Measurements from ENCODE around the gene NCKAP5. TPM values are rescaled to one million over a fixed set of nuclear protein-coding genes. Genes with fewer than 3 reads are reported as not detected.

NCKAP5 gene
- total and polyA plus RNA-seq, 2 of the 8 experiments (the other 6 are each of a cell fraction or from before 2014, with no cell fraction given): 0.27 to 0.86 TPM

DNA sequence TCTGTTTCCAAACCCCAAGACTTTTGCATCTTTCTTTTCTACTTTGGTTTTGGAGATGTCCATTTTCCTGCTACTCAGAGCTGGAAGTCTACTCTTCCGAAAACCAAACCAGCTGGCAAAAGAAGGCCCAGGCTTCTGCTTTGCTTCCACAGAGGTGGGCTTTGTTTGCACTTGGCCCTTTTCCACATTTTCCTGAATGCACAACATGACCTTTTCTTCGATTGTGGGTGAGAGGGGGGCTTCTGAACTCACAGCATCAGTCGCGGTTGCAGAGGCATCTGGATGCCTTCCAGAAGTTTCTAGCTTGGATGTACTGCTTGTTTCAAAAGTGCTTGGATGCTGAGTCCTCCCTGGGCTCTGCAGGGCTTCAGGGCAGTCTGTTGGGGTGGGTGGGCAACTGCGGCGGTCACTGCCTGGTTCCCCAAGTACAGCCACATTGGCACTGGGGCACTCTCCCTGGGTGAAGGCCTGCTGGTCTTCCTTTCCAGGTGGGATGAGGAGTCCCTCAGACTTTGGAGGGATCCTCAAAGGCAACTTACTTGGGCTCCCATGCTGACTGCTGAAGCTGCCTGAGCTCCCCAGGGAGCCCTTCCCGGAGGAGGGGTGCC, 786.0 kb downstream of the NCKAP5 start (continued):
- TF ChIP-seq, protein P1, sequence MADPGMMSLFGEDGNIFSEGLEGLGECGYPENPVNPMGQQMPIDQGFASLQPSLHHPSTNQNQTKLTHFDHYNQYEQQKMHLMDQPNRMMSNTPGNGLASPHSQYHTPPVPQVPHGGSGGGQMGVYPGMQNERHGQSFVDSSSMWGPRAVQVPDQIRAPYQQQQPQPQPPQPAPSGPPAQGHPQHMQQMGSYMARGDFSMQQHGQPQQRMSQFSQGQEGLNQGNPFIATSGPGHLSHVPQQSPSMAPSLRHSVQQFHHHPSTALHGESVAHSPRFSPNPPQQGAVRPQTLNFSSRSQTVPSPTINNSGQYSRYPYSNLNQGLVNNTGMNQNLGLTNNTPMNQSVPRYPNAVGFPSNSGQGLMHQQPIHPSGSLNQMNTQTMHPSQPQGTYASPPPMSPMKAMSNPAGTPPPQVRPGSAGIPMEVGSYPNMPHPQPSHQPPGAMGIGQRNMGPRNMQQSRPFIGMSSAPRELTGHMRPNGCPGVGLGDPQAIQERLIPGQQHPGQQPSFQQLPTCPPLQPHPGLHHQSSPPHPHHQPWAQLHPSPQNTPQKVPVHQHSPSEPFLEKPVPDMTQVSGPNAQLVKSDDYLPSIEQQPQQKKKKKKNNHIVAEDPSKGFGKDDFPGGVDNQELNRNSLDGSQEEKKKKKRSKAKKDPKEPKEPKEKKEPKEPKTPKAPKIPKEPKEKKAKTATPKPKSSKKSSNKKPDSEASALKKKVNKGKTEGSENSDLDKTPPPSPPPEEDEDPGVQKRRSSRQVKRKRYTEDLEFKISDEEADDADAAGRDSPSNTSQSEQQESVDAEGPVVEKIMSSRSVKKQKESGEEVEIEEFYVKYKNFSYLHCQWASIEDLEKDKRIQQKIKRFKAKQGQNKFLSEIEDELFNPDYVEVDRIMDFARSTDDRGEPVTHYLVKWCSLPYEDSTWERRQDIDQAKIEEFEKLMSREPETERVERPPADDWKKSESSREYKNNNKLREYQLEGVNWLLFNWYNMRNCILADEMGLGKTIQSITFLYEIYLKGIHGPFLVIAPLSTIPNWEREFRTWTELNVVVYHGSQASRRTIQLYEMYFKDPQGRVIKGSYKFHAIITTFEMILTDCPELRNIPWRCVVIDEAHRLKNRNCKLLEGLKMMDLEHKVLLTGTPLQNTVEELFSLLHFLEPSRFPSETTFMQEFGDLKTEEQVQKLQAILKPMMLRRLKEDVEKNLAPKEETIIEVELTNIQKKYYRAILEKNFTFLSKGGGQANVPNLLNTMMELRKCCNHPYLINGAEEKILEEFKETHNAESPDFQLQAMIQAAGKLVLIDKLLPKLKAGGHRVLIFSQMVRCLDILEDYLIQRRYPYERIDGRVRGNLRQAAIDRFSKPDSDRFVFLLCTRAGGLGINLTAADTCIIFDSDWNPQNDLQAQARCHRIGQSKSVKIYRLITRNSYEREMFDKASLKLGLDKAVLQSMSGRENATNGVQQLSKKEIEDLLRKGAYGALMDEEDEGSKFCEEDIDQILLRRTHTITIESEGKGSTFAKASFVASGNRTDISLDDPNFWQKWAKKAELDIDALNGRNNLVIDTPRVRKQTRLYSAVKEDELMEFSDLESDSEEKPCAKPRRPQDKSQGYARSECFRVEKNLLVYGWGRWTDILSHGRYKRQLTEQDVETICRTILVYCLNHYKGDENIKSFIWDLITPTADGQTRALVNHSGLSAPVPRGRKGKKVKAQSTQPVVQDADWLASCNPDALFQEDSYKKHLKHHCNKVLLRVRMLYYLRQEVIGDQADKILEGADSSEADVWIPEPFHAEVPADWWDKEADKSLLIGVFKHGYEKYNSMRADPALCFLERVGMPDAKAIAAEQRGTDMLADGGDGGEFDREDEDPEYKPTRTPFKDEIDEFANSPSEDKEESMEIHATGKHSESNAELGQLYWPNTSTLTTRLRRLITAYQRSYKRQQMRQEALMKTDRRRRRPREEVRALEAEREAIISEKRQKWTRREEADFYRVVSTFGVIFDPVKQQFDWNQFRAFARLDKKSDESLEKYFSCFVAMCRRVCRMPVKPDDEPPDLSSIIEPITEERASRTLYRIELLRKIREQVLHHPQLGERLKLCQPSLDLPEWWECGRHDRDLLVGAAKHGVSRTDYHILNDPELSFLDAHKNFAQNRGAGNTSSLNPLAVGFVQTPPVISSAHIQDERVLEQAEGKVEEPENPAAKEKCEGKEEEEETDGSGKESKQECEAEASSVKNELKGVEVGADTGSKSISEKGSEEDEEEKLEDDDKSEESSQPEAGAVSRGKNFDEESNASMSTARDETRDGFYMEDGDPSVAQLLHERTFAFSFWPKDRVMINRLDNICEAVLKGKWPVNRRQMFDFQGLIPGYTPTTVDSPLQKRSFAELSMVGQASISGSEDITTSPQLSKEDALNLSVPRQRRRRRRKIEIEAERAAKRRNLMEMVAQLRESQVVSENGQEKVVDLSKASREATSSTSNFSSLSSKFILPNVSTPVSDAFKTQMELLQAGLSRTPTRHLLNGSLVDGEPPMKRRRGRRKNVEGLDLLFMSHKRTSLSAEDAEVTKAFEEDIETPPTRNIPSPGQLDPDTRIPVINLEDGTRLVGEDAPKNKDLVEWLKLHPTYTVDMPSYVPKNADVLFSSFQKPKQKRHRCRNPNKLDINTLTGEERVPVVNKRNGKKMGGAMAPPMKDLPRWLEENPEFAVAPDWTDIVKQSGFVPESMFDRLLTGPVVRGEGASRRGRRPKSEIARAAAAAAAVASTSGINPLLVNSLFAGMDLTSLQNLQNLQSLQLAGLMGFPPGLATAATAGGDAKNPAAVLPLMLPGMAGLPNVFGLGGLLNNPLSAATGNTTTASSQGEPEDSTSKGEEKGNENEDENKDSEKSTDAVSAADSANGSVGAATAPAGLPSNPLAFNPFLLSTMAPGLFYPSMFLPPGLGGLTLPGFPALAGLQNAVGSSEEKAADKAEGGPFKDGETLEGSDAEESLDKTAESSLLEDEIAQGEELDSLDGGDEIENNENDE (IDR thresholded peaks at IDR 0.05; ENCODE audit: insufficient replicate concordance, low read length): no peak
- TF ChIP-seq GABPA (IDR thresholded peaks at IDR 0.05; ENCODE audit: borderline replicate concordance, insufficient read depth, low read length) (no peak), GTF2F1 (IDR thresholded peaks at IDR 0.05; ENCODE audit: borderline replicate concordance, low read depth, low read length) (no peak), NANOG (IDR thresholded peaks at IDR 0.05; ENCODE audit: insufficient read depth, low read depth, low read length, poor library complexity, severe bottlenecking) (no peak), SIRT6 (IDR thresholded peaks at IDR 0.05; ENCODE audit: low read length) (no peak)
